Kidney capillary endothelial cell (primary cell): Measurements from ENCODE around the gene DUSP8.

Experiments
- DNase-seq: peaks from one replicate; pipeline ENCODE4 v3.0.0-alpha.2; 2018; ENCODE audit warnings: low spot score

Gene DUSP8

DNA sequence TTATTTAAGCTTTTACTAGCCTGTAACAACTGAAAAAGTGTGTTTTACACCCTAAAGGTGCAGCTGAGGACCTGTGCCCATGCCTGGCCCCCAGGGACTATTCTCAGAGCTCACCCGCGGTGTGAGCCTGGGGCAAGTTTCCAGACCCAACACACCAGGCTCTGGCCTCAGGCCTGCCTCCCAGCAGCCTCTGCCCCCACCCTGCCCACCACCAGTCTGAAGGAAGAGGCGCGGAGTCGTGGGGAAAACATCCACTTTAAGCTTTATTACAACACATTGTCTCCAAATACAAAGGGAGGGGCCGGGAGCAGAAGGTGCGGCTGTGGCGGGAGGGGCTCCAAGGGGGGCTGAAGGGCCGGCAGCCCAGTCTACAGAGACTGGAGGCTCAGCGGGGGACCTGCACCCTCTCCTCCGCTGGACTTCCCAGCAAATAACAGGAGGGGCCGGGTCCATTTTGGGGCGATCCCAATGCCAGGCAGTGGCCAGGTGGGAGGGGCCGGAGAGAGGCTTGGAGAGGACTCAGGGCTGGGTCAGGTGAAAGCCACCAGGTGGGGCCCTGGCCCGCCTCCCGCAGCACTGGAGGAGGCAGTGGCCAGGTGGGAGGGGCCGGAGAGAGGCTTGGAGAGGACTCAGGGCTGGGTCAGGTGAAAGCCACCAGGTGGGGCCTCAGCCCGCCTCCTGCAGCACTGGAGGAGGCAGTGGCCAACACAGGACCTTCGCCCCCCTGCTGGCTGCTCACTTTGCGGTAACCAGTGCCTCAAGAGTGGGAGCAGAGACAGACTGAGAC lies 18.1 kb downstream of the DUSP8 start:
- DNase-seq = no peak

DNA sequence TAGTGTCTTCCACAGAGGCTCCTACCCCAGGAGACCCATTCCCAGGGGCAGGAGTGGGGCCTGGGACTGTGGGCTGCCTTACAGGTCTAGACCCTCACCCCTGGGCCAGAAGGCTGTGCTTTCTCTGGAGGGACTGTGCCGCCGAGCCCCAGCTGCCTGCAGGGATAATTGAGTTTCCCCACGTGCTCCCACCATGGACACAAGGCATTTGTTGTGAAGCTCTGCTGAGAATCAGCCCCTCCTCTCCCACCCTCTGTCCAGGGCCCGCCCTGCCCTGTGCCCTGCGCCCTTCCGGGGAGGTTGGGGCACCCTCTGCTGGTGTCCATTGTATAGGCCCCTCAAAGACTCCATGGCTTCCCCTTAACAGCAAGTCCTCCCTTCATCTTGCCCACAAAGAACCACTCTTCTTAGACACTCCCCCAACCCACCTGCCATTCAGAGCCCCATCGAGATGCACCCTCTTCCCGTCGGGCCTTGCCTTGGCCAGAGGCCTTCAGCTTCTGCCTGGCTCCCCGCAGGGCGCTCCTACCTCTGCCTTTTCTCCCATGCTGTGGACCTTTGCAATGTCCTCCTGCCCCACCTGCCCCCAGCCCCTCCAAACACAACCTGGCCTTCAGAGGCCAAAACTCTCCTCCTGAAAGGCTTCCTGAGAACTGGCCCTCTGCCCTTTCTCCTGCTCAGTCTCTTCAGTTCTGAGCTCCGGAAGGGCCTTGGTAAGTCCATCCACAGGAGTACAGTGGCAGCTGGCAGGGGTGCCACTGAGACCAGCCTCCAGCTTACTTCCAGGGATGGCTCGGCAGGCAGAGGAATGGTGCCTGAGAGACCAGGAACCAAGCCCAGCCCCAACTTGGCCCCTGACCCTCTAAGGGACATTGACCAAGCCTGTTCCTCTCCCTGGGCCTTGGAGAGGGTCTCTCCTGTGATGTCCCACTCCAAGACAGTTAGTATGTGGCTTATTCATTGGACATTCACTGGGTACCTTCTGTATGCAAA lies 22.4 kb downstream of the DUSP8 start:
- DNase-seq = no peak

DNA sequence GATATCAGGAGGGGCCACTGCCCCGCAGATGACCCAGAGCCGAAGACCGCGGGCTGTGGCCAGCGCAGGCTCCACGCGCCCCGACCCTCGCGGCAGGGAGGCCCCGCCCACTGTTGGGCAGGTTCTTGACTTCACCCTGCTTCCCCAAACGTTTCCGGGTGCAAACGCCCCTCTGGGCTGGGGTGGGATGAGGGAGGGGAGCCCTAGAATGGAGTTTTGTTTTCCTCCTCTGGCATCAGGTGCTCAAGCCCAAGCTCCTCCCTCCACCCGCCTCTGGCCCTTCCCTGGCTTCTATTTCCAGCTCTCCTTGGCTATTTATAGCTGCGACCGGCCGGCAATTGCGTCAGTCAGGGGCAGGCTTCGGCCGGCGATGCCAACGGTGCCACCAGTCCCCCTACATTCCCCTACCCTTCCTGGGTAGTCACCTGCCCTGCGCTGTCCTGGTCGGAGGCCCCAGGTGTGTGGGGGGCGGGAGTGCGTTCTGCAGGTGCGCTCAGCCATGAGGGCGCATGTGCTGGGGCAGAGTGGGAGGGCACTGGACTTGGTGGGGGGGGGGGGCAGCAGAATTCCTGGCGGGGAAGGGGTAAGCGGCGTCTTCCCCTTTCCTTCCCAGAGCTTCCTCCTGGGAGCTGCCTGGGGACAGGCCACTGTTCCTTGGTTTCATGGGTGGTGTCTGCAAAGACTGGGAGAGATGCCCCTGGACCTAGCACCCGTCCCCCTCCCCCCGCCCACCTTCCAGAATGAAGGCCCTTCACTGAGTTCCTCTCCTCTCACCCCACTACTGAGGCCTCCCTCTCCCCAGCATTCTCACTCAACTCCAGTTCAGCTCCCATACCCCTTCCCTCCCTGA lies 23.6 kb downstream of the DUSP8 start:
- DNase-seq = no peak

DNA sequence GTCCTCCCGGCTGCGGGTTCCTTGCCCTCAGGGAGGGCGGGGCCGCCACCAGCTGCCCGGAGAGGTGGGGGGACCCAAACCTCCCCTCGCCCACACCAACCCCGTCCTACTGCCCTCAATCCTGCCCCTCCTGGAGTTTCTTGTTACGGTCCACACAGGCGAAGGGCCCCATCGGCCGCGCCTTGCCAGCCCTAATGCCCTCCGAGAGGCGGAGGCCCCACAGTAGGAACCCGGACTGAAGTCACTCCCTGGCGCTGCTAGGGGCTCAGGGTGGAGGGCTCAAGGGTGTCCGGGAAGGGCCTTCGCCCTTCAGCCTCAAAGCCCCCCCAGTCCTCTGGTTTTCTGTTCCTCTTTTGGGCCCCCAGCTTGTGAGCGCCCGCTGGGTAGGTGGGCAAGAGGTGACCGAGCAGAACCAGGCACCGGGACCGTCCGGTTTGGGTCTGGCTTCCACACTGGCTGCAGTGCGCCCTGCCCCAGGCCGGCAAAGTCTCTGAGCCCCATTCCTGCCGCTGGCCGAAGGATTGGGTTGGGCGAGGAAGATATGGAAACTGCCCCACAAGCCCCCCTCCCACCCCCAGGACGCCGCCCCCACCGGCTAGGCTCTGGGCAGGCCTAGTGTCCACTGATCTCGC lies 24.5 kb downstream of the DUSP8 start:
- no peak for DNase-seq

DNA sequence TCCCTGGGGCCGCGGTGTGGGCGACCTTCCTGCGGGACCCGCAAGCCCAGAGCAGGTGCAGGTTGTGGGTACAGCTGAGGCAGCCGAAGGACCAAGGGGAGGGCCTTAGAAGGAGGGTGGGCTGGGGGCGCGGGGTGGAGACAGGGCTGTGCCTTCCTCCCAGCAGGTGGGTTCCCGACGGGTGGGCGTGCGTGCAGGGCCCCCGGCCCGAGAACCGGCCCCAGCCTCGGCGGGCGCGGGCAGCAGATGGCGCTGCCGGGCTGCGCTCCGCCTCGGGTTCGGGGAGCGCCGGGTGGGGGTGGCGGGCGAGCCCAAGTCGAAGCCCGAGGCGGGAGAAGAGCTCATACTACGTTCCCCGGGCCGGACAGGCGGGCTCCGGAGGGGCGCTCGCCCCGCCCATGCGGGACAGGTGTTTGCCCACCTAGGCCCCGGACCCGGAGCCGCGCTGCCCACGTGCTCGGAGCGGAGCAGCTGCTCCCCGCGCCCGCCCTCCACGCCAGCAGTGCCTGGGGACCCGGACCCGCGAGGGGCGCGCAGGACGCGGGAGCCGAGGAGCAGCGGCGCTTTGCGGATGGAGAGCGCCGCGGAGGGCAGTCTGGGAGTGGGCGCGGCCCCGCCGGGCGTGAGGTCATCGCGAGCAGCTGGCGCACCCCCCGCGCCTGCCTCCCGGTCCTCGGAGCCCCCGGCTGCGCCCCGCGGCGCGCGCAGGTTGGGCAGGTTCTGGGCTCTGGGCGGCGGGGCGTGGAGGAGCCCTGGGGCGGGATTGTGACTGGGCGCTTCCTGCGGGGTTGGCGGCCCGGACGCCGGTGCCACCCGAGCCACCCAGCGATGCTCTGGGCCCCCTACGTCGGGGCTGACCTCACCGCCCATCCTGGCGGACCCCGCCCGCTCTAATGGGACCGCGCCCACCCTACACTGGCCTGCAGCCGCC lies 25.3 kb downstream of the DUSP8 start:
- DNase-seq = no peak

DNA sequence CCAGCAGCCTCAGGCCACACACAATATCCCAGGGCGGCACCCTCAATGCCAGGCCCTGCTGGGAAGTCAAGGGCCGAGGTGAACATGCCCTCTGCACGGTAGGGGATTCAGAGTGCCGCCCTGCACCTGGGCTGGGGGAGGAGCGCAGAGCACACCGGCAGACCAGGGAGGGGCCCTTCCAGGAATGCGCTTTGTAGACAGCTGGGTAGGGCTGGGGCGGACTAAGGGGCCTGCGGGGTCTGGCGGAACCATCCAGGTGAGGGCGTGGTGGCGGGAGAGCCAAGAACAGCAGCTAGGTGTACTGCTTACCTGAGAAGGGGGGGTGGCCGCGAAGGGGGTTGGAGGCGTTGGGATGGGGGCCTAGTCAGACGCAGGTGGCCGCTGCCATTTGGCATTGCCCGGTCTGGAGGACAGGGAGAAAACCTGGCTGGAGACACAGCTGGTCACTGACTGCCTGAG lies 26.0 kb downstream of the DUSP8 start:
- no peak for DNase-seq

DNA sequence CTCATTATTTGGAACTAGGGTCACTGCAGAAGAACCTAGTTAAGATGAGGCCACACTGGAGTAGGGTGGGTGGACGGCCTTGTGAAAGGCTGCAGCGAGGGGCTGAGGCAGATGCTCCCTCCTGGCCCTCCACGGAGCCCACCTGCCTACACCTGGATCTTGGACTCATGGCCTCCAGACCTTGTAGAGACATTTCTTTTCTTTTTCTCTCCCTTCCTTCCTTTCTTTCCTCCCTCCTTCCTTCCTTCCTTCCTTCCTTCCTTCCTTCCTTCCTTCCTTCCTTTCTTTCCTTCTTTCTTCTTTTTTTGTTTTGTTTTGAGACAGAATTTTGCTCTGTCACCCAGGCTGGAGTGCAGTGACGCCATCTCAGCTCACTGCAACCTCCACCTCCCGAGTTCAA lies 26.6 kb downstream of the DUSP8 start:
- no peak for DNase-seq

DNA sequence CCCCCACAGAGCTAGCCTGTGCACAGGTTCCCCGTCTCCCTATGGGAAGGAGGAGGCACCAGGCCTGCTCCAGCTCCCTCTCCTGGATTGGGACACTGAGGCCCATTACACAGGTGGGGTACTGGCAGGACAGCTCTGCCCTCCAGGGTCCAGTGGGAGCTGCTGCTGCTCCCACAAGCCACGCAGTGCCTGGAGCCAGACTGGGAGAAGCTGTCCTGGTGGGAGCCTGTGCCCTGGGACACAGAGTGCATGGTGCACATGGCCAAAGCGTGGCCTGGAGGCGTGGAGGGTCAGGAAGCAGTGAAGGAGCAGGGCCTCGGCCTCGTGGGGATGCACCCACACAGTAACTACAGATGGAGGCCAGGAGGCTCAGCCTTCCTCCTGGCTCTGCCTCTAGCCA lies 27.5 kb downstream of the DUSP8 start:
- DNase-seq = no peak

DNA sequence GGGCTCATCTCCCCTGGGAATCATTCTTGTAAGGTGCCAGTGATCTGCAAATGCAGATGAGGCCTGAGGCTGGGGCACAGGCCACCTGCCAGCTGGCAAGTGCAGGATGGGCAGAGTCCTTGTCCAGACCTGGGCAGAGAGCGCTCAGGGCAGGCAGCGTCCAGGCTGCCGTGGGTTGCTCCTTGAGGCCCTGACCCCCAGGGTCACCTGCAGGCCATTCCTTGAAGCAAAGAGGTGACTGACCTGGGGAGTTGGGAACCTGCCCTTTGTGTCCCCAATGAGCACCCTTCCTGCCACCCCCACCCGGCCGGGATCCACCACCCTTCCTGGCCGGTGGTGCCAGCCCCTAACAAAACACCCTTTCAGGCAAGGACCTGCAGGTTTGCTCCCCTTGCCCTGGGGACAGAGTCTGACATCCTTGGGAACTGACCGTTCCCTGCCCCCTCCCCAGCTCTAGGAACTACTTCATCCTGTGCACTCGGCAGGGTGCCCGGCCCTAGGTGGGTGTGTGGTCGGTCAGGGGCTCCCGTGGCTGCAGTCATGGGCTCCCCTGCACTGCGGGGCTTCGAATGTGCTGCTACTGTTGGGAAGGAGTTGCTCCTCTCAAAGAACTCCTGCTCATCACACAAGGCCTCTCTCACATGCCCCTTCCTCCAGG lies 28.3 kb downstream of the DUSP8 start:
- DNase-seq = no peak

DNA sequence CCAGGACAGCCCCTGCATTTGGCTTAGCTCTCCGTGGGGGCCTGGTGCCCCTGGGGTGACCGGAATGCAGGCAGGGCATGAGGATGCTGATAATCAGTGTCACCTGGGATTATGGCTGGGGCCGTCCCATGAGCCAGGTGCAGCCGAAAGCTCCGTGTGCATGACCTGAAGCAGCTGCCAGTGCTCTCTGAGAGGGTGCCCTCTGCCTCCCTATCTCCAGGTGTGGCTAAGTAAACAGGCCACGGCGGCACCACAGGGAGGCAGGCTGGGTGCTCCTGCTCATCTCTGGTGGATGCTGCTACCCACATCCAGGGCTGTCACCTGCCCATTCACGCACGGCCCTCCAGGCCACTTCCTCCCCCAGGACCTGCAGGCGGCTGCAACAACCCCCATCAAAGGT lies 29.8 kb downstream of the DUSP8 start:
- no peak for DNase-seq

DNA sequence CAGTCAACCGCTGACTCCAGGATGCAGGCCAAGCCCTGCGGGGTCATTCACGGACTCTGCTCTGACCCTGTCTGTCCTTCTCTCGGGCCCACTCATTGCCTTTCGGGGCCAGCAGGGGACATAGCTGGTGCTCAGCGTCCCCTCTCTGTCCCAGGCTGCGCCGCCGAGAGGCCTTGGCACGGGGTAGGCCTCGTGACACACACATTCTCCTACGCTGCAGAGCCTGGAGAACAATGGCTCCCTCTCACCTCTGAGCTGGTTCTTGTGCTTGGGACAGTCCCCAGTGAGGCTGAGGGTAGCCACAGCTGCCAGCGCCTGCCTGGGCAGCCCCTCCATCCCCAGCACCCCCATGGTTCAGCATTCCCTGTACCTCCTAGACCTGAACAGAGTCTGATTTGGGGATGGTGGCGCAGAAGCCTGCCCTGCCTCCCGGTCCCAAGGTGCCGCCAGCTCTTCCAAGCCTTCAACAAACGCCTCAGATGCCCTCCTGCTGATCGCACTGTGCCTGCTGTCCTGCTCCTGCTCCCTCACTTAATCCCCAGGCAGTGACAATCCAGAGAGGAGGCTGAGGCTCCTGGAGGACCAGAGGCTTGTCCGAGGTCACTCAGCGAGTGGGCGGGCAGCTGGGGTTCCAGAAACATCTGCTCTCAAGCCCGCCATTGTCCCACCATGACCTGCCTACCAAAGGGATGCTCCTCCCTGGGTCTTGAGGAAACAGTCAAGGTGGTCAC lies 30.4 kb downstream of the DUSP8 start:
- no peak for DNase-seq

DNA sequence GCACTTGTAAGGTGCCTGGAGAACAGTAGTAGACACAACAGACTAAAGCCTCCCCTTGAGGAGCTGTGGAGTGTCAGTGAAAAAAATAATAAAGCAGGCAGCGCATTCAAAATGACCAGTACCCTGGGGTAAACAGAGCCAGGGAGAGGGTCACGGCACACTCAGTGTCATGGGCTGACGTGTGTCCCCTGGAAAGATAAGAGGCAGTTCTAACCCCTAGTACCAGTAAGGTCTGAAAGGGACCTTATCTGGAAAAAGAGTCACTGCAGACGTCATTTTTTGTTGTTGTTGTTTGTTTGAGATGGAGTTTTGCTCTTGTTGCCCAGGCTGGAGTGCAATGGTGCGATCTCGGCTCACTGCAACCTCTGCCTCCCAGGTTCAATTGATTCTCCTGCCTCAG lies 32.0 kb downstream of the DUSP8 start:
- no peak for DNase-seq

DNA sequence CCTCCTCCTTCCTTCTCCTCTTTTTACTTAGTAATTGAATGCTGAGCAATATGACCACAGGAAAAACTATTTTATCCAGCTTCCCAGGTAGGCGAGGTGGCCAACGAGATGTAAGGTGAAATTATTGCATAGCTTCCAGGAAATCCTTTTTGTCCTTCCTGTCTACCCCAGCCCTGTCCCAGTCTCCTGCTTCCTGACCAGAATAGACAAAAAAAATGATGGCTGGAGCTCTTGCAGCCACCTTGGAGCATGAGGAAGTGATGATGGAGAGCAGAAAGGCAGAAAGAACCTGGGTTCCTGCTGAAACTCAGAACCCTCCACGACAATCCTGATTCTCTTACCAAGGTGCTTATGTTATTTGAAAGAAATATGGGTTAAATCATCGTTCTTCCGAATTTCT lies 33.9 kb downstream of the DUSP8 start:
- DNase-seq = no peak

DNA sequence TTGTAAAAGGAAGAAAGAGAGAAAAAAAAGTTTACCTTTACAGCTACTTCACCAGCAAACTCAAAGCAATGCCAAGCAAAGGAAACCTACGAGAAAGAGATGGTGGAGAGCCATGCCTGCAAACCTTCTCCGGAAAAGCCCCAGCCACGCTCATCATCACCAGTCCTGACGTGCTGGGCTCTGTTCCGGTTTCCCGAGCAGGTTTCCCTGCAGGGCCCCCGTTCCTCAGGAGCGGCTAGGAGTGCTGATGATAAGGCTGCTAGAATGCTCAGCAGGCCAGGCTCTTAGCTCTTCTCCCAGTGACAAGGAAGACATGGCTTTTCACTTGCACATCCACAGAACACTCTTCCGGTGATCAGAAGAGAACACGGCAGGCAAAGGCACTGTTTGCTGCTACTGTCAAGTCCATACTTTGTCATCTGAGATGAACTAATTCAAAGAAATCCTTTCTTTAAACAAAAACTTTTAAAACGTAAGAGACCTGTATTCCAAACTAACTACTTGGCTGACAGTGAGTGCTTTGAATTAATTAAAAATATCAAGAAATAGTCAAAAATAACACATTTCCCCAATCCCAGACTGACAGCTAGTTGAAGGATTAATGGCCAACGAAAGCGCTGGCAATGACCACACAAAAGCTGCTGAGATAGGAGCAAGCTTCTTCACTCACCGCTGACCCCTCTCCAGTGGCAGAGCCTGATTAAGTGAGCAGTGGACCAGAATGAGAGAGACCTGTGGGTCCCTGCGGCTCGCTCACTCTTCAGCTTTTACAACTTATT lies 35.8 kb downstream of the DUSP8 start:
- no peak for DNase-seq

DNA sequence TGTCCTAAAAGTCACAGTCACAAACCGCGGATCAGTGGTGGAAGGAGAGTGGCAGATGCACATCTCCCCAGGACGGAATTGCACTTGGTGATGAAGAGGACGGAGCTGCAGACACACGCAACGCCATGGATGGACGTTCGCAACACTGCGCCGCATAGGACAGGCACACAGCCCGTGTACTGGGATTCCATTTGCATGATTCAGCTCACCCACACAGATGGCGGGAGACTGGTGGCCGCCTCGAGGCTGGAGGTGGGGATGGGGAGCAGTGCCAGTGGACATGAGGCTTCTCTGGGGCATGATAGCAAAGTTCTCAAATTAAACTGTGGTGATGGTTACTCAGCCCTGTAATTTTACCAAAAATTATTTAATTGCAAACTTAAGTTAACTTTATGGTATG lies 37.4 kb downstream of the DUSP8 start:
- no peak for DNase-seq

DNA sequence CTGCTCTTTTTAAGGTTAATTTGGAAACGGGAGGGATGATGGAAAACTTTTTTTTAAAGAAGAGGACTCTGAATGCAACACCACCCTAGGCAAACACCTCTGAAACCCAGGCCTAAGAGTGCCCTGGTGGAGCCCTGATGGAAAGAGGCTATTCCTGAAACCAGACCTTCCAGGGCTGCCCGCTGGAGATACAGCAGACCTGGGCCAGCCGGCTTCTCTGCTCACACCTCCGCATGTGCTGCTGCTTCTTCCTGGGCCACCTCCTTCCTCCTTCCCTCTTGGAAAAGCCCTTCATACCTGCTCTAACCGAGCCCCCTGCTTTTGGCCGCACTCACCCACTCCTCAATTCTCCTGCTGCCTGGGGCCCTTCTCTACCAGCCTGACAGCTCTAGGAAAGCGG lies 37.9 kb downstream of the DUSP8 start:
- DNase-seq = no peak

DNA sequence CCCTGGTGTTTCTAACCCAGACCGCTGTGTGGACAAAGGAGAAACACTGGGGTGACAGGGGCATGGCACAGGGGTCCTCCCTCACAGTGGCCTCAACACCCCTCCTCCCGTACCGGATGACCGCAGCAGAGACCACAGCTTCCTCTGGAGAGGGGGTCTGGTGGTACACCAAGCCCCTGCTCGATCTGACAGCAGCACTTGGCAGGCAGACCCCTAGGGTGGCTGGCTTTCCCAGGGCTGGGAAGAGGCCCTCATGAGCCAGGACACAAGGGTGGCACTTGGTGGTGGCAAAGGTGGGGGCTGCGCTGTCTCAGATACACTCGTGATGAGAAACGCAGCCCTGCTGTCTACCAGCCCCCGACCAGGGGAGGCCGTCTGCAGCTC lies 38.7 kb downstream of the DUSP8 start:
- no peak for DNase-seq

DNA sequence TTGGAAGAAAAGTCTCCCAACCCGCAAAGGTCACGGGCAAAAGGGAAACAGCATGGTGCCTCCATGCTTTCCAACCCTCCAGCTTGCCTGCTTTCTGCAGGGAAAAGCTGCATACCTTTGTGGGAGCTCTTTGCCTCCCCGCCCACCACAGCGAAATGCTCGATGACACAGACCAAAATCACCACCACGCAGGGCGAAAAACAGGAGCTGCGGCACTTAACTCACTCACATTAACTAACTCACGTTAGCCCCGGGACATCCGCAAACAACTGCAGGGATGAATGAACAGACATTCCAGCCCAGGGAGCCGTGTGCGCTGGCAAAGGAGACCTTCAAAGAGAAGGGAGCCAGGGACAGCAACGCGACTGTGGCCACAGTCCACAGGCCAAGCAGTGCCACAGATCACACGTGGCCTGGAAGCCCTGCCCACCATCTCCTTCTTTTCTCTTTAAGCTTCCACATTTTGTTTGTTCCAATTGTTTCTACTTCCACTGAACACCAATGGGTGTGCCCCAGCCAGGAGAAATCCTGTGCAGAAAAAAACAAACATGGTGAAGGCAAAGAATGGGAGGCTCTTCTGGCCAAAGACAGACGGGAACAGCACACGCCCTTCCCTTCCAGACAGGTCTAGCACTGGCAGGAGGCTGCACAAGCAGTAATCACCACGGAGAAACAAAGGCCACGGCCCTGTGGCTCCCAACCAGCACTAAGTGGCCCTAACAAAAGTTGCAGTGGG lies 39.3 kb downstream of the DUSP8 start:
- DNase-seq = no peak
